GM18505 (cell line): ENCODE results near the gene PARD3.

Experiments
- ATAC-seq: cut with Tn5 transposase; IDR thresholded peaks from one replicate; pipeline ENCODE4 v1.9.1; 2021; ENCODE audit not compliant: unreplicated experiment
- POLR2A ChIP-seq: IDR thresholded peaks from 4 replicates; pipeline ENCODE4 v1.6.1; 2011; ENCODE audit warnings: borderline replicate concordance; ENCODE audit not compliant: insufficient read depth, insufficient read length; ENCODE audit errors: extremely low read depth

The PARD3 gene

DNA sequence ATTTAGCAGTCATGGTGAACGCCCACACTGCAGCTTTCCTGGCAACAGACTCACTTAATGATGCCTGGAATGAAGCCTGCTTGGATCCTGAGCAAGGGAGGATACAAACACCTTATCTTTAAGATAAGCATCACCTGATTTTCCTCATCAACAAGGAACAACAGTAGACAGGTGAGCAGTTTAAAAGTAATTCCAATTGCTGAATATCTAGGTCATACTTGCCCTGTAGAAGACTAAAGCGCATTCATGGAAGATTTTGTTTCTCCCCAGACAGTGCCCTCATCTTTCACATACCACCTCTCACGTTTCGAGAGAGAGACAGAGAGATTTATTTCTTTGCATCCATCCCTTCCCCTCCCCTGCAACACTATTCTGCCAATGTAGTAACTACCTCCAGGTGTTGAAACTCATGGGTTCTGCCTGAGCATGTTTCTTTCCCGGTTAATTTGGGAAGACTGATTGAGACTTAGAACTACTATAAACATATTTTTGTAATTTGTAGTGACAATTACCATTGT is 660.7 kb downstream of the PARD3 start:
- no peak for TF ChIP-seq POLR2A
- ATAC-seq, result no peak

DNA sequence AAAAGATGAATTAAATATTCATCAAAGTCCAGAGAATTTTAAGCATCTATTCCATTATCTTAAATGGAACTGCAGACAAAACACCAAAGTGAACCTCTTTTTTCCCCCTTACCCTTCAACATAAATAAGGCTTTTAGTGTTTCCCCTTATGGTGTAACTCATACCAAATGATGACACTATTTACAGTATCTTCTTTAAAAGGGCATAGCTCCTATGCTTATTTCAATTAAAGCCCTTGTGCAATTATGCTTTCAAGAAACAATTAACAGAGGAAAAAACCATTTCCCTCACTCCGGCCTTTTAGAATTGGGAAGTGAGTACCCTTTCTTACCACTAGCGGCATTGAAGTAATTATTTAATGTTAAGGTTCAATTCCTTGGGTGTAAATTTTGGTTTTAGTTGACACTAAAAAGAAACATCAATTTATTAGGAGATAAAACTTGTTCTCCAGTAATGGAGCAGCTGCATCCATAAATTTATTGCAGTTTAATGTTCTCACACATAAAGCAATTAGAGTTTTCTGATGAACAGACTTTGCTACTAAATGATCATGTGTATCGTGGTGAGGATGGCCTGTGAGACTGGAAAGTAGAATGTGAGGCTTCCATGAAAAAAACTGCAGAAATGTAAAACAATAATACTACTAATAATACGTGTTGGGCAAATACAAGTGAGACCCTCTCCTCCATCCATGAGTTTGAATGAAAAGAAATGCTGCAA is 661.3 kb downstream of the PARD3 start:
- no peak for TF ChIP-seq POLR2A
- ATAC-seq, result no peak

DNA sequence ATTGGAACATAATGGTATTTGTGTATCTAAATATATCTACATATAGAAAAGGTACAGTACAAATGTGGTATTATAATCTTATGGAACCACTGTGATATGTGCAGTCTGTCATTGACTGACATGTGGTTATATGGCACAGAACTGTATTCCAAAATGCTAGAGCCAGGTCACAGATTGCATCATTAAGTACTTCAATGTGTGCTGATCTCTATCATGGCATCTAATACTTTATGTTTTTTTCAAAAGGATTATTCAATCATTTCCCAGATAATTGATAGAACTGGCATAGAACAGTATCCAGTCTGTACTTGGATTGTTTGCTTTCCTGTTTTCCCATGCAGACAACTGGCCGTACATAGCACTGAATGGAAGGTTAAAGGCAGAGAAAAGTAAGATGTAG is 662.7 kb downstream of the PARD3 start:
- no peak for ATAC-seq
- no peak for TF ChIP-seq POLR2A

DNA sequence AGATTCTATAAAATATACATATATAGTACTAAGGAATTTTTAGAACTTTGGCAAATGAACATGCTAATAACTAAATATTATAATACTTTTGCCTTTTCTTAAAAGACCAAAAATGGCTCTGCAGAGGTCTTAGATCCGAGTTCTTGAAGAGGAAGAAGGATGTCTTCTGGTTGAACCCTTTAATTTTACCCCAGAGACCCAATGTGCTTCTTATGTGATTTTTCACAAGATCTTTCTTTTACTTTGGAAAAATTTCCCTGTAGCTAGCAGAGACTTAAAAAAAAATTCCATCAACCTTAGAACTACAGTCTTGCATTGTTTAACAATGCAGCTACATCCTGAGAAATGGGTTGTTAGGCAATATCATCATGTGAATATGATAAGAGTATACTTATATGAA is 663.2 kb downstream of the PARD3 start:
- TF ChIP-seq POLR2A, result no peak
- ATAC-seq, result no peak

DNA sequence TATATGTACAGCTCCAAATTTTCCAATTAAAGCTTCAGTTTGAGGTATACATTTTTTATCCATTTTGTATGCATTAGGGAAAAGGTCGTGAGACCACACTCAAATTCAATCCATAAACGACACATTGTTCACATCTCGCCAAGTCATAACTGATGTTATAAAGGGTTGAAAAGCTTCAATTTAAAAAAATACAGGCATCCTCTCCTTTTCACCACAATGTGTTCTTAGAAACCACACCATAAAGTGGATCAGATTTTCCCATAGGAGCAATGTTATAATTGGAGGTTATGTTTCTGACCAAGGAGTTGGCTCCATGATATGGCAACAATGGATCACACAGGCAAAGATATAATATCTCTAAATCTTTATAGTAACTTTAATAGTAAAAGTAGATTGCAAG is 663.6 kb downstream of the PARD3 start:
- ATAC-seq, result no peak
- no peak for TF ChIP-seq POLR2A

DNA sequence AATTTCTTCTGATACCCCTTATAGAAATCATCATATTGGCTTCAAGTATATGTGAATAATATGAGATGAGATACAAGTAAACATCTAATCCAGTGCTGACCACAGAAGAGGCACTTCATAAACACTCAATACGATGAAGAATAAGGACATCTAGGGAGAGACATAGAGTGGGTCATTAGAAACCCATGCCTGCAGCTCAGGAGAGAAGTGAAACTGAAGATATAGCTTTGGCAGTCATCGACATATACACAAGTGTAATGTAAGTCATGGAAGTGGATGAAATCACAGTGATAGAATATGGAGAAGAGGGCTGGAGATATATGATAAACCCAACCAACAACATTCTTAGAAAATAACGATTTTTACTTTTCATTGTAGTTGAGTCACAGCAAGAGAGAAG is 665.0 kb downstream of the PARD3 start:
- ATAC-seq, result no peak
- no peak for TF ChIP-seq POLR2A

DNA sequence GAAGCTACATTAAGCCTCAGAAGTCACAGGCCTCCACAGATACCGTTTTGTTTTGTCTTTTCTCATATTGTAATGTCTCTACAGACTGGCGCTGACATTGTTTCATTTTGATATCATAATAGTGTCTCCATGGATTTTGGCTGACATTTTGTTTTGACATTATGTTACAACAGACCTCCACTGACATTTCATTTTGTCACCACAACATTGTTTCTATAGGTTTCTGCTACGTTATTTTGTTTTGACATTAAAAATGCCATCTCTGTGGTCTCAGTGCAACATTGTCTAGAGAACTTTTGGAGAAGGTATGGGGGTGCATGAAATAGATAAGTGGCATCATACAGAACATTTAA is 666.8 kb downstream of the PARD3 start:
- no peak for TF ChIP-seq POLR2A
- no peak for ATAC-seq

DNA sequence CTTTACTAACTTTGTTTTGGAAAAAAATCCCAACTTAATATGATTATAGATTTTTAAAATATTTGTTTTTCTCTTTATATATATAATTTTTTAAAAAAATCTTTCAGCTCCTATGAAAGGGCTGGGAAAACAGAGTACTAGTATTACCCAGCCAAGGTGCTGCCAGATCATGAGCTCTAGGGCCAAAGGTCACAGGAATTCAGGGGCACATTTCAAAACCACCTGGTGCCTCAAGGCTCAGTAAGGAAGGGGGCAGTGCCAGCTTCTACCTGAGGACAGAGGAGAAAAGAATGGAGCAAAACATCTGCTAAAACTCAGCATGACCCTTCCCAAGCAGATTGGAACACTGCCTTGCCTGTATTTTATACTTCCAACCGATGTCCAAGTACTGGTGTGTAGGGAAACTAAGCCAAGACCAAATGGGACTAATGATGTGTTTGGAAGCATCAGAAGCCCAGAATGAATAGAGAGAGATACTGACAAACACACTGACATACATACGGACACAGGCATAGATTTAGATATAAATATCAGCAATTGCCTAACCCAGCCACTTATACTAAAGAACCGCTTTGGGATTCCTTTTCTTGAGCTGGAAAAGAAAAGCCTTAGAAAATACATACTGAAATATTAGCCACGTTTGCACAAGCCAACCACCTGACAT is 667.3 kb downstream of the PARD3 start:
- ATAC-seq, result no peak
- no peak for TF ChIP-seq POLR2A

DNA sequence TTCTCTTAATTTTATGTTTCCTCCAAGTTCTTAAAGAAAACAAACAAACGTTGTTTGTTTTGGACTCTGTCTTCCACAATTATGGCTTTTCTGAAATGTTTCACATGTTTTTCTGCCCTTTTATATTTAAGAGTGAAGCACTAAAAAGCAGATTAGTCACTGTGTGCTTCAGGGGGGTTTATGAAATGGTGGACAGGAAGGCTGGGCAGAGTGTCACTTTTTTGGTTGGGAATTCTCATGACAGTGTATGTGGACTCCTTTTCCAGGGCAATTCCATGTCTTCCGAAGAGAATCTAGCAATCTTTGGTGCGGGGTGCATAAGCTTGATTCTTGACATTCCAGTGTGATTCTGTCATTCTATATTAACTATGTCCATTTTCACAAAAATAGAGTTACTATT is 669.4 kb downstream of the PARD3 start:
- TF ChIP-seq POLR2A, result no peak
- no peak for ATAC-seq

DNA sequence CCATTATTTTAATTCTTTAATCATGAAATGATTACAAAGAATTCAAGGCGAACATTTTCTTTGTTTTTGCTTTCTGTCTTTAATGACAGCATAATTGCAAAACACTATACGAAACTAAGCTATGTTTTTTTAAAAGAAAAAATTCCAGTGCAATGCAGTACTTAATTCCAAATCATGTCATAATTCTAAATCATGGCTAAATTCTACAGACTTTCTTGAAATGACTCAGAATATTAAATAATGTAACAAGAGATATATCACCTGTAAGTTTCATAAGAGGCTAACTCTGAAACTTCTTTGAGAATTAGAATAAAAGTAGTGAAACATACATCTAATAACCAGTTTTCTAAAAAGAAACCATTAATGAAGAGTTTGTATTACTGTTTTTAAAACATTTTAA is 671.6 kb downstream of the PARD3 start:
- ATAC-seq, result no peak
- no peak for TF ChIP-seq POLR2A

DNA sequence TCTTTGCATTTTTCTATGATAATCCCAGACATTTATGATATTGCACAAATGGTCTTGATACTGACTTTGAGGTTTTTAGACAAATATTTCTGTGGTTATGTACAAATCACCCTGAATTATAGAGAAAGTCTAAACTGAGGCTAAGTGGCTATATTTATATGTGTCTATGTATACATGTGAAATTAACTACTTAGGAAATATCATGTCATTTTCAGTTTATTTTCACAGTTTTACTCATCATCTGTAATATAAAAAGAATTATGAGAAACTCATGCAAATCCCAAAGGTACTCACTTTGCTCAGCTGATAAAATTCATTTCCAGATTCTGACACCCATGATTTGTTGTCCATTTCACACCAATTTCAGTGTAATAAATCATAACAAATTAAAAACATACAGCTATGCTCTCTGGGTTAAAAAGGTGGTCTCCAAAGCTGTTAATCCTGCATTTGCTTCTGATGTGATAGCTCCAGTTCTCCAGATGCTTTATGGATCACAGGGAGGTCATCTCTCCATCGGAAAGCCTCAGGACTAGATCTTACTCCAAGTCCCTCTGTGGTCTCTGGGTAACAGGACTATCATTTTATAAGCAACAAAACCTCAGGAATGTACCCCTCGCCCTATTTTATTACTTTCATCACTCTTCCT is 673.9 kb downstream of the PARD3 start:
- TF ChIP-seq POLR2A, result no peak
- no peak for ATAC-seq

DNA sequence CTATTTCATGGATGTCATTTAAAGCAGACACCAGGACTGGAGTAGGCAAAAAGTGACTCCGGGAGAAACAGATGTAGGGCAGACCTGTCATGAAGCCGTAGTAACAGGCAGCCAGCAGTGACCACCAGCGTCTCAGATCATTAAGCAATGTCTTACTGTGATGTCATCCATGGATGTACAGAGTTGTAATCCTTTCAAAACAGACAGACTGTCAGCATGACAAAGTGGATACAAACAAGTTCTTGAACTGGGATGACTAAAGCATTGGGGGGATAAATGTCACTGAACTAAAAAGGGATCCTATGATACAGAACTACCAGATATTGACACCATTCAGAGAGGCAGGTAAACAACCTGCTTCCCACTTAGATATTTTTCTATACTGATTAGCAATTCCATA is 675.5 kb downstream of the PARD3 start:
- TF ChIP-seq POLR2A, result no peak
- ATAC-seq, result no peak

DNA sequence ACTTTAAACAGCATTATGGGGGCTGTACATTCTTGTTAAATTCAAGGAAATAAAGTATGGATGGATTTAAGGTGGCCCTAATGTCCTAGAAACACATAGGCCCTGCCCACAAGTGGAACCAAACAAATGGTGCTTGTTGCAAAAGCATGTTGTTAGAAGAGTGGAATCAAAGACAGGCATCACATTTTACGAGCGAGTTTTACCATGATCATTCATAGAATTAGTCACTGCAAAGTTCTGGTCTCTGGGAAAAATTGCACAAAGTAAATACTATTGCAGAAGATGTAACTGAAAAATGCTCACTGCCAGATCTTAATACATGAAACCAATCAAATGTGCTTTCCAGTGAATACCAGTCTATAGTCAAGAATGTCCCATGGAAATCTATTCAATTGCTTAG is 677.1 kb downstream of the PARD3 start:
- no peak for ATAC-seq
- no peak for TF ChIP-seq POLR2A

DNA sequence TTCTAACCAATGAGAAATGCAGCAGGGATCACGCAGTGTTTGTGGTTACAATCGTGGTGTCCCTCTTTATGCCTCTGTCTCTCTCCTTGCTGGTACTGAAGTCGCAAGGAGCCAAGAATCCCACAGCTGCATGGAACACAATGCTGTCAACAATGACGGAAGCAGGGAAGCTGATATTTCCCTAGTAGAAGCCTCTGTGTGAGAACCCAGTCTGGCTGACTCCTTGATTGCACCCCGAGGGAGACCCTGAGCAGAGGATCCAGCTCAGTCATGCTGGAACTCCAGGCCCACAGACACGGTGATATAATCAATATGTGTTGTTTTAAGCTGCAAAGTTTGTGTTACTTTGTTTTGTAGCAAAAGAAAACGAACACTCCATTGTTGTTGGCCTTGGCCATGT is 677.9 kb downstream of the PARD3 start:
- ATAC-seq, result no peak
- no peak for TF ChIP-seq POLR2A
